H9 (cell line): Measurements from ENCODE around the gene PWWP2B. TPM values are rescaled to one million over a fixed set of nuclear protein-coding genes. Genes with fewer than 3 reads are reported as not detected.

ENCODE experiments used
- DNase-seq: peaks from one replicate; pipeline ENCODE4 v3.0.0-alpha.2; 2017
- H2AFZ ChIP-seq: one replicate; pipeline ENCODE4 v1.6.1; 2013; ENCODE audit warnings: mild to moderate bottlenecking, low read length, control low read depth, moderate library complexity
- H2AK5ac ChIP-seq: 2 replicates; pipeline ENCODE4 v1.6.1; 2013; ENCODE audit warnings: low read length, control low read depth, mixed read lengths; ENCODE audit not compliant: insufficient read length
- H2BK120ac ChIP-seq: one replicate; pipeline ENCODE4 v1.6.1; 2013; ENCODE audit warnings: low read depth, mild to moderate bottlenecking, low read length, control low read depth, inconsistent platforms; ENCODE audit not compliant: poor library complexity, severe bottlenecking
- H2BK12ac ChIP-seq: 2 replicates; pipeline ENCODE4 v1.6.1; 2013; ENCODE audit warnings: low read length, control low read depth, mixed read lengths, low read depth; ENCODE audit not compliant: insufficient read length
- H2BK15ac ChIP-seq: 2 replicates; pipeline ENCODE4 v1.6.1; 2013; ENCODE audit warnings: low read depth, low read length, control low read depth
- H2BK20ac ChIP-seq: one replicate; pipeline ENCODE4 v1.6.1; 2013; ENCODE audit warnings: low read depth, mild to moderate bottlenecking, low read length, control low read depth, inconsistent platforms; ENCODE audit not compliant: poor library complexity, severe bottlenecking
- H2BK5ac ChIP-seq: 2 replicates; pipeline ENCODE4 v1.6.1; 2013; ENCODE audit warnings: low read length, control low read depth, mixed read lengths; ENCODE audit not compliant: insufficient read length
- H3K14ac ChIP-seq: 2 replicates; pipeline ENCODE4 v1.6.1; 2013; ENCODE audit warnings: low read length, control low read depth; ENCODE audit not compliant: insufficient read depth
- H3K18ac ChIP-seq: 2 replicates; pipeline ENCODE4 v1.6.1; 2013; ENCODE audit warnings: low read depth, mild to moderate bottlenecking, mixed read lengths, low read length, control low read depth; ENCODE audit not compliant: insufficient read length
- H3K23ac ChIP-seq: 2 replicates; pipeline ENCODE4 v1.6.1; 2013; ENCODE audit warnings: low read length, control low read depth, mixed read lengths, low read depth; ENCODE audit not compliant: insufficient read length
- H3K23me2 ChIP-seq: 2 replicates; pipeline ENCODE4 v1.6.1; 2013; ENCODE audit warnings: low read depth, mild to moderate bottlenecking, mixed read lengths, low read length, control low read depth; ENCODE audit not compliant: insufficient read length, poor library complexity, severe bottlenecking
- H3K27ac ChIP-seq: 2 replicates; pipeline ENCODE4 v1.5.1; 2013; ENCODE audit warnings: low read length, control low read depth, mixed read lengths, low read depth; ENCODE audit not compliant: insufficient read length
- H3K27me3 ChIP-seq: 2 replicates; pipeline ENCODE4 v1.6.1; 2013; ENCODE audit warnings: low read length, control low read depth, inconsistent platforms; ENCODE audit not compliant: insufficient read depth
- H3K4ac ChIP-seq: 2 replicates; pipeline ENCODE4 v1.6.1; 2013; ENCODE audit warnings: low read depth, mild to moderate bottlenecking, control low read depth, inconsistent platforms, low read length, moderate library complexity
- H3K4me1 ChIP-seq: 2 replicates; pipeline ENCODE4 v1.6.1; 2013; ENCODE audit warnings: low read length, control low read depth, inconsistent platforms; ENCODE audit not compliant: insufficient read depth
- H3K4me2 ChIP-seq: 2 replicates; pipeline ENCODE4 v1.6.1; 2013; ENCODE audit warnings: low read length, control low read depth, mixed read lengths; ENCODE audit not compliant: insufficient read length, insufficient read depth
- H3K56ac ChIP-seq: 2 replicates; pipeline ENCODE4 v1.6.1; 2013; ENCODE audit warnings: low read depth, mild to moderate bottlenecking, mixed read lengths, low read length, control low read depth; ENCODE audit not compliant: insufficient read length
- H3K79me1 ChIP-seq: 2 replicates; pipeline ENCODE4 v1.6.1; 2013; ENCODE audit warnings: low read depth, mild to moderate bottlenecking, moderate library complexity, low read length, control low read depth, inconsistent platforms; ENCODE audit not compliant: insufficient read depth, poor library complexity, severe bottlenecking
- H3K79me2 ChIP-seq: 2 replicates; pipeline ENCODE4 v1.6.1; 2013; ENCODE audit warnings: low read length, control low read depth, inconsistent platforms; ENCODE audit not compliant: insufficient read depth
- H3K9ac ChIP-seq: 2 replicates; pipeline ENCODE4 v1.6.1; 2013; ENCODE audit warnings: low read length, control low read depth, mixed read lengths; ENCODE audit not compliant: insufficient read length; ENCODE audit errors: extremely low read depth
- H3K9me3 ChIP-seq: one replicate; pipeline ENCODE4 v1.6.1; 2013; ENCODE audit warnings: low read depth, low read length, inconsistent platforms; ENCODE audit not compliant: control insufficient read depth
- H3T11ph ChIP-seq: one replicate; pipeline ENCODE4 v1.6.1; 2013; ENCODE audit warnings: mild to moderate bottlenecking, low read length, control low read depth, inconsistent platforms
- H4K20me1 ChIP-seq: one replicate; pipeline ENCODE4 v1.6.1; 2013; ENCODE audit not compliant: control insufficient read depth, insufficient read length, insufficient read depth
- H4K5ac ChIP-seq: 2 replicates; pipeline ENCODE4 v1.6.1; 2013; ENCODE audit warnings: low read depth, mild to moderate bottlenecking, mixed read lengths, low read length, control low read depth; ENCODE audit not compliant: insufficient read length
- H4K8ac ChIP-seq: replicated peaks from 2 replicates; pipeline ENCODE4 v1.6.1; 2013; ENCODE audit warnings: low read length, control low read depth, mixed read lengths, low read depth; ENCODE audit not compliant: insufficient read length
- H4K91ac ChIP-seq: 2 replicates; pipeline ENCODE4 v1.6.1; 2013; ENCODE audit warnings: low read depth, mild to moderate bottlenecking, moderate library complexity, mixed read lengths, low read length, control low read depth; ENCODE audit not compliant: insufficient read length
- H3K27ac Mint-ChIP-seq, 3 experiments: 2 replicates in 2 of 3; 3 replicates in 1 of 3; pipeline ENCODE4 v1.8.0; 2020 to 2021; ENCODE audit warnings: mixed read lengths in 3 of 3, mild to moderate bottlenecking in 1 of 3, moderate library complexity in 1 of 3
- H3K27me3 Mint-ChIP-seq: 2 replicates; pipeline ENCODE4 v1.8.0; 2021; ENCODE audit warnings: low read depth, mild to moderate bottlenecking, moderate library complexity, mixed read lengths
- H3K36me3 Mint-ChIP-seq, 3 experiments: 2 replicates in 2 of 3; 3 replicates in 1 of 3; pipeline ENCODE4 v1.8.0; 2020 to 2021; ENCODE audit warnings: low read depth in 3 of 3, mixed read lengths in 3 of 3; ENCODE audit not compliant: insufficient read depth in 1 of 3
- H3K4me1 Mint-ChIP-seq, 2 experiments: 2 replicates each; pipeline ENCODE4 v1.8.0; 2020; ENCODE audit warnings: mixed read lengths in 2 of 2
- H3K4me3 Mint-ChIP-seq, 2 experiments: 2 replicates in 1 of 2; 3 replicates in 1 of 2; pipeline ENCODE4 v1.8.0; 2020 to 2021; ENCODE audit warnings: mild to moderate bottlenecking in 2 of 2, mixed read lengths in 2 of 2, moderate library complexity in 1 of 2
- H3K9me3 Mint-ChIP-seq, 2 experiments: 2 replicates in 1 of 2; 3 replicates in 1 of 2; pipeline ENCODE4 v1.8.0; 2020; ENCODE audit warnings: mild to moderate bottlenecking in 2 of 2, mixed read lengths in 2 of 2, moderate library complexity in 1 of 2
- WGBS: extraction: QIAGEN DNeasy Blood & Tissue Kit; methylation state at CpG from one replicate; pipeline ENCODE4 v1.1.7; 2013; ENCODE audit warnings: missing lambda C conversion rate, low lambda C conversion rate, mixed read lengths; ENCODE audit not compliant: insufficient read length; ENCODE audit errors: extremely low coverage; 5-methylcytosine and 5-hydroxymethylcytosine counted together
- total RNA-seq: library from RNA; stranded (reverse); gene quantifications from 2 replicates; pipeline ENCODE4 v1.2.1, GENCODE V29; 2021
- TF ChIP-seq, protein P1 (sequence below): fragments of 200-600 bp; sonication (generic); conservative IDR thresholded peaks from 3 replicates; pipeline ENCODE4 v1.8.0; 2021; ENCODE audit warnings: antibody characterized with exemption, mild to moderate bottlenecking

Gene PWWP2B
- total RNA-seq, 1 experiment from 2014 or later = 10.0 TPM

DNA sequence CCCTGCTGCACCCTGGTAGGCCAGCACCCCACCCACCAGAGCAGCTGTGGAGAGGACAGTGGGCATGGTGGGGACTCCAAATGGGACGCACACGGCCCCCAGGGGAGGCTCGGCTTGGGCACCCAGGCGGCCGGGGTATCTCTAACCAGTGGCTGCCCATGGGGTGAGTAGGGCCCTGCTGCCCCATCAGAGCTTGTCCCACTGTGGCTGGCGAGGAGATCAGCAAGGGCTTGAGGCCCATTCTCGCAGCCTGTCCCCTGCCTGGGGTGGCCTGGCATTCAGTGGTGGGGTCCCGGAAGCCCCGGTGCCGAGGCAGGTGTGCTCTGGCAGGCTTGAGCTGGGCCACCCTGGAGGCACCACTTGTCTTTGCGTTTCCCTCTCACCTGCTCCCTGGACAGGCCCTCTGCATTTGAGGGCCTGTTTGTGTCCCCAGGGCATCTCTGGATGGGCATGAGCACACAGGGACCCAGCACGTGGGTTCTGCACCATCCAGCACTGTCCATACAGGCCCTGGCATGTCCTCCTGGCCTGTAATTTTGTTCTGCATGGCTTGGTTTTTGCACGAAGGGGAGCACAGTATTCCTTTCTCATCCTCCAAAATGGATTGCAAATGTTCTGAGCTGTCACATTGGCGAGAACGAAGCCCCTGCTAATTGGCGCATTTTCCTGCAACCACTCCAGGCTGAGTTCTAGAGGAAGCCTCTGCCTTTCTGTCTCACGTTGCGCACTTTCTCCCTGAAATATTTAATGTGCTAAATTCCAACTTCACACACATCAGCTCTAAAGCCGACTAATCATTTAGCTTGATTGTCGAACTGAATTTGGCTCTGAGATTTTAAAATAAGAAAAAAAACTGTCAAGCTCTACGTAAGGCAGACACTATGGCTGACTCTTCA, 27.2 kb downstream of the PWWP2B start:
- no peaks in the 10 kb centered on the region for H3K9me3 ChIP-seq
- DNase-seq = no peak
- no peak overlapping the region for H3K18ac ChIP-seq
- TF ChIP-seq, protein P1, sequence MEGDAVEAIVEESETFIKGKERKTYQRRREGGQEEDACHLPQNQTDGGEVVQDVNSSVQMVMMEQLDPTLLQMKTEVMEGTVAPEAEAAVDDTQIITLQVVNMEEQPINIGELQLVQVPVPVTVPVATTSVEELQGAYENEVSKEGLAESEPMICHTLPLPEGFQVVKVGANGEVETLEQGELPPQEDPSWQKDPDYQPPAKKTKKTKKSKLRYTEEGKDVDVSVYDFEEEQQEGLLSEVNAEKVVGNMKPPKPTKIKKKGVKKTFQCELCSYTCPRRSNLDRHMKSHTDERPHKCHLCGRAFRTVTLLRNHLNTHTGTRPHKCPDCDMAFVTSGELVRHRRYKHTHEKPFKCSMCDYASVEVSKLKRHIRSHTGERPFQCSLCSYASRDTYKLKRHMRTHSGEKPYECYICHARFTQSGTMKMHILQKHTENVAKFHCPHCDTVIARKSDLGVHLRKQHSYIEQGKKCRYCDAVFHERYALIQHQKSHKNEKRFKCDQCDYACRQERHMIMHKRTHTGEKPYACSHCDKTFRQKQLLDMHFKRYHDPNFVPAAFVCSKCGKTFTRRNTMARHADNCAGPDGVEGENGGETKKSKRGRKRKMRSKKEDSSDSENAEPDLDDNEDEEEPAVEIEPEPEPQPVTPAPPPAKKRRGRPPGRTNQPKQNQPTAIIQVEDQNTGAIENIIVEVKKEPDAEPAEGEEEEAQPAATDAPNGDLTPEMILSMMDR = no peak
- H2BK15ac ChIP-seq = no peak overlapping the region
- no peaks in the 10 kb centered on the region for H3K23me2 ChIP-seq
- H3K4ac ChIP-seq = no peak overlapping the region
- Mint-ChIP-seq H3K9me3 (no peaks in the 10 kb centered on the region), H3K36me3 (no peaks in the 10 kb centered on the region), H3K4me1 (peaks cover 5 to 24% of the 10 kb centered on the region in 2 experiments), H3K27ac (peak overlapping the region in 1 of 3 experiments; percentile 46; a peak in 3 of 7 replicates), H3K4me3 (no peak overlapping the region), H3K27me3 (no peaks in the 10 kb centered on the region; the same call in 1 of the 2 replicates)
- H4K20me1 ChIP-seq = no peaks in the 10 kb centered on the region
- H3K79me2 ChIP-seq = no peaks in the 10 kb centered on the region
- H3K27me3 ChIP-seq = no peaks in the 10 kb centered on the region
- H3K56ac ChIP-seq = no peak overlapping the region
- no peaks in the 10 kb centered on the region; the same call in 1 of the 2 replicates for H3K4me1 ChIP-seq
- H4K5ac ChIP-seq = no peak overlapping the region
- no peaks in the 10 kb centered on the region for H3K79me1 ChIP-seq
- no peak overlapping the region for H3T11ph ChIP-seq
- H2BK20ac ChIP-seq = no peak overlapping the region
- no peak overlapping the region for H4K91ac ChIP-seq
- no peak overlapping the region for H3K14ac ChIP-seq
- no peak overlapping the region for H2BK5ac ChIP-seq
- no peak overlapping the region for H4K8ac ChIP-seq
- no peak overlapping the region for H2BK12ac ChIP-seq
- H2AK5ac ChIP-seq = no peak overlapping the region
- WGBS = no CpG with 5 or more reads among the region's 21 CpGs
- no peak overlapping the region for H2AFZ ChIP-seq
- no peak overlapping the region for H3K23ac ChIP-seq
- H2BK120ac ChIP-seq = no peak overlapping the region
- H3K4me2 ChIP-seq = no peak overlapping the region
- no peak overlapping the region for H3K9ac ChIP-seq
- no peak overlapping the region for H3K27ac ChIP-seq
